HG03196 (cell line): ENCODE results near the gene SPATS2L.

ENCODE experiments used
- ATAC-seq: cut with Tn5 transposase; IDR thresholded peaks from one replicate; pipeline ENCODE4 v1.9.1; 2021; ENCODE audit not compliant: unreplicated experiment

Gene SPATS2L

GRCh38 chr2:200288670-200289429, 17.6 kb upstream of the SPATS2L start:
- no peak for ATAC-seq

GRCh38 chr2:200296118-200296517, 10.4 kb upstream of the SPATS2L start:
- ATAC-seq, result no peak

- no peak for ATAC-seq
Measured at GRCh38 chr2:200297100-200297499, 9.4 kb upstream of the SPATS2L start.

GRCh38 chr2:200297989-200298388, 8.5 kb upstream of the SPATS2L start:
- ATAC-seq, result no peak

GRCh38 chr2:200298816-200299215, 7.7 kb upstream of the SPATS2L start:
- no peak for ATAC-seq

- no peak for ATAC-seq
Measured at GRCh38 chr2:200300065-200300464, 6.4 kb upstream of the SPATS2L start.

- no peak for ATAC-seq
Measured at GRCh38 chr2:200300638-200301314, 5.7 kb upstream of the SPATS2L start.

GRCh38 chr2:200301953-200302858, 4.3 kb upstream of the SPATS2L start:
- ATAC-seq, result no peak

- no peak for ATAC-seq
Measured at GRCh38 chr2:200302940-200303727, 3.4 kb upstream of the SPATS2L start.

- ATAC-seq, result no peak
Measured at GRCh38 chr2:200305797-200306195, 697 bp upstream of the SPATS2L start.

- ATAC-seq, result peak; percentile 53
Measured at GRCh38 chr2:200306931-200307723, 634 bp downstream of the SPATS2L start.

- no peak for ATAC-seq
Measured at GRCh38 chr2:200307724-200308545, 1.4 kb downstream of the SPATS2L start.

- ATAC-seq, result no peak
Measured at GRCh38 chr2:200308546-200309295, 2.2 kb downstream of the SPATS2L start.

- no peak for ATAC-seq
Measured at GRCh38 chr2:200309296-200310049, 3.0 kb downstream of the SPATS2L start.

GRCh38 chr2:200310545-200310971, 4.1 kb downstream of the SPATS2L start:
- ATAC-seq, result no peak

GRCh38 chr2:200311139-200311538, 4.6 kb downstream of the SPATS2L start:
- ATAC-seq, result no peak

- no peak for ATAC-seq
Measured at GRCh38 chr2:200314976-200315567, 8.6 kb downstream of the SPATS2L start.
